ENCODE results near the gene KMT2B. TPM values are rescaled to one million over a fixed set of nuclear protein-coding genes. Genes with fewer than 3 reads are reported as not detected.

The KMT2B gene
- total and polyA plus RNA-seq, 2 of the 8 experiments (the other 6 are each of a cell fraction or from before 2014, with no cell fraction given), result 26.7 to 38.6 TPM

GRCh38 chr19:35730326-35730725 lies 12.5 kb downstream of the KMT2B start:
- Histone ChIP-seq H3K79me2 (ENCODE audit: control insufficient read depth in 1 of 2, insufficient read depth in 2 of 2, low read length in 2 of 2) (no peaks in the 10 kb centered on the region), H3K9me3 (ENCODE audit: insufficient read depth in 2 of 2, low read depth in 1 of 2, low read length in 1 of 2) (no peaks in the 10 kb centered on the region), H2AK5ac (ENCODE audit: low read depth, low read length) (no peak overlapping the region), H4K20me1 (replicated peaks in 1 of 2; ENCODE audit: control insufficient read depth in 1 of 2, insufficient read depth in 2 of 2, low read length in 2 of 2) (peaks cover 12 to 24% of the 10 kb centered on the region in 2 experiments), H4K91ac (replicated peaks; ENCODE audit: insufficient read length, low read length) (no peak overlapping the region), H2BK5ac (ENCODE audit: low read depth, low read length) (no peak overlapping the region), H2BK20ac (ENCODE audit: low read length) (no peak overlapping the region), H3K23me2 (ENCODE audit: low read depth, low read length) (no peaks in the 10 kb centered on the region), H3K23ac (ENCODE audit: insufficient read length) (no peak overlapping the region), H3K4me2 (ENCODE audit: insufficient read depth in 1 of 2, low read depth in 2 of 2, low read length in 2 of 2) (no peak overlapping the region), H3K56ac (replicated peaks; ENCODE audit: insufficient read length, low read depth, low read length) (no peak overlapping the region), H4K5ac (ENCODE audit: insufficient read length, low read depth, low read length) (no peak overlapping the region), H3K4ac (replicated peaks; ENCODE audit: insufficient read length, low read depth, low read length) (no peak overlapping the region), H3K14ac (ENCODE audit: insufficient read length) (no peak overlapping the region), H3K27ac (ENCODE audit: low read depth, low read length) (no peak overlapping the region), H3K18ac (ENCODE audit: extremely low read depth, low read length) (no peak overlapping the region), H3K27me3 (replicated peaks in 1 of 4; ENCODE audit: control insufficient read depth in 3 of 4, extremely low read depth in 1 of 4, insufficient read depth in 3 of 4, low read length in 3 of 4) (no peaks in the 10 kb centered on the region), H2AFZ (ENCODE audit: low read length) (no peak overlapping the region), H3K36me3 (ENCODE audit: control insufficient read depth in 2 of 4, insufficient read depth in 4 of 4, low read length in 3 of 4) (peaks cover 29 to 73% (median 64%) of the 10 kb centered on the region in 4 experiments), H2BK120ac (replicated peaks; ENCODE audit: low read depth, low read length) (no peak overlapping the region), H4K8ac (ENCODE audit: extremely low read depth, insufficient read depth, low read length) (no peak overlapping the region), H2BK15ac (ENCODE audit: low read length) (no peak overlapping the region), H3K4me1 (replicated peaks in 1 of 4; ENCODE audit: control insufficient read depth in 3 of 4, insufficient read depth in 4 of 4, low read length in 3 of 4) (no peaks in the 10 kb centered on the region), H3K79me1 (ENCODE audit: low read depth, low read length) (no peaks in the 10 kb centered on the region), H3K4me3 (ENCODE audit: extremely low read depth in 1 of 4, insufficient read depth in 2 of 4, low read depth in 3 of 4, low read length in 4 of 4) (no peak overlapping the region), H2BK12ac (ENCODE audit: low read depth, low read length) (no peak overlapping the region), H3K9ac (replicated peaks in 1 of 4; ENCODE audit: extremely low read depth in 1 of 4, low read depth in 3 of 4, low read length in 3 of 4) (no peak overlapping the region)
- ChIA-PET CTCF (ENCODE audit: partially characterized antibody) (interaction anchor here (0.6 to 1.5 kb wide), 3 partner anchors 36 to 152 kb away, joined by 3 read pairs; no protein-coding TSS in a partner anchor), POLR2A (ENCODE audit: partially characterized antibody) (interaction anchor here (0.7 to 3.4 kb wide), 7 partner anchors 10 to 141 kb away, joined by 3 to 14 read pairs (median 3); no protein-coding TSS in a partner anchor)
- no peak for DNase-seq (ENCODE audit: low read depth in 1 of 2, low spot score in 2 of 2)
- FAIRE-seq, result no peak
- 91% methylated on average over 18 of the region's 18 CpGs; no CpG with 5 or more reads in 1 of the 2 experiments for WGBS, 2 experiments (ENCODE audit: extremely low coverage in 1 of 2, insufficient coverage in 1 of 2, insufficient read length in 1 of 2, insufficient replicate concordance in 2 of 2, low coverage in 1 of 2, low lambda C conversion rate in 2 of 2, missing lambda C conversion rate in 1 of 2)
- no peak for TF ChIP-seq TCF12 (IDR thresholded peaks at IDR 0.05; ENCODE audit: low read depth, low read length)
- no peak for TF ChIP-seq CREB1 (IDR thresholded peaks at IDR 0.05)
- TF ChIP-seq EP300 (IDR thresholded peaks at IDR 0.05; ENCODE audit: borderline replicate concordance in 1 of 2, low read depth in 2 of 2, low read length in 2 of 2), result no peak
- no peak for TF ChIP-seq HDAC6 (IDR thresholded peaks at IDR 0.05; ENCODE audit: low read depth, low read length)
- no peak for TF ChIP-seq PHF8 (conservative IDR thresholded peaks at IDR 0.05; ENCODE audit: low read depth, low read length)
- no peak for TF ChIP-seq HDAC2 (IDR thresholded peaks at IDR 0.05; ENCODE audit: borderline replicate concordance in 1 of 2, low read depth in 2 of 2, low read length in 2 of 2)
- no peak for TF ChIP-seq TBP (IDR thresholded peaks at IDR 0.05; ENCODE audit: low read depth, low read length)

All from H1 (cell line).